G401 (cell line): ENCODE data around the gene AFF2. TPM values are rescaled to one million over a fixed set of nuclear protein-coding genes. Genes with fewer than 3 reads are reported as not detected.

Source experiments
- DNase-seq: peaks from one replicate; pipeline ENCODE4 v3.0.0-alpha.2; 2015; ENCODE audit warnings: low spot score
- in situ Hi-C: cut with HindIII; loops from 2 replicates; pipeline ENCODE4 v1.10.0; 2016; ENCODE audit warnings: low sequenced_read_pairs, mixed read lengths
- total RNA-seq: library from RNA; depleted of rRNA; stranded (reverse); fragments of >200 nt; shearing (Covaris generic); gene quantifications from 2 replicates; pipeline ENCODE4 v1.2.3, GENCODE V29; 2014

Gene AFF2
- total RNA-seq, 1 experiment from 2014 or later = 0.58 TPM

DNA sequence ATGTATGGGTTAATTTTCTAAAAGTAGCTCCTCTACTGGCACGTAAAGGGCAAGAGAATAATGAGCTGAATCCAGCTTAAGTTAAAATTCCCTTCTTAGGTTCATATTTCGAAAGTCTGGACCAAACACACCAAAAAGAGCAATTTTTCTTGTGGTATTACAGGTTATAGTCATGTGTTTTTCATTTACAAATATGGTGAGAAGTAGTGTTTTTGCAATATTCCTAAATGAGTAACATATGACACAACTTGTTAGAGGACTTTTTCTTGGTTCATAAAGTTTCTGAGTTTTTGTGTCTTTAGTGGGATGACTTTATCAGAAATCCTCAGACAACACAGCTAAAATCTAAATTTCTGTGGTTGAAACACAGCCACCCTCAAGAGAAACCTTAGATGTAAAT lies 172.1 kb downstream of the AFF2 start:
- in situ Hi-C loops = no loop called here
- DNase-seq = no peak

DNA sequence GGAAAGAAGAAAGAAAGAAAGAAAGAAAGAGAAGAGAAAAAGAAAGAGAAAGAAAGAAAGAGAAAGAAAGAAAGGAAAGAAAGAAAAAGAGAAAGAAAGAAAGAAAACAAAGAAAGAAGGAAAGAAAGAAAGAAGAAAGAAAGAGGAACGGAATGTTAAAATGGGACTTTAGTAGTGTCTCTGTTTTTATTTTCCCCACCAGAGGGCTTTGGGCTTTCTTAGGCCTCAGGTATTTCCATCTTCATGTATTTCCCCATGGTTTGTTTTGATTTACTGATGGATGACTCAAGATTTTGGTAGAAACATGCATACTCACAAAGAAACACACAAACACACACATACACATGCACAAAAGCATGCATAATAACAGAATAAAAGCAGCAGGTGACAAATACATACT lies 181.2 kb downstream of the AFF2 start:
- in situ Hi-C loops = no loop called here
- DNase-seq = no peak

DNA sequence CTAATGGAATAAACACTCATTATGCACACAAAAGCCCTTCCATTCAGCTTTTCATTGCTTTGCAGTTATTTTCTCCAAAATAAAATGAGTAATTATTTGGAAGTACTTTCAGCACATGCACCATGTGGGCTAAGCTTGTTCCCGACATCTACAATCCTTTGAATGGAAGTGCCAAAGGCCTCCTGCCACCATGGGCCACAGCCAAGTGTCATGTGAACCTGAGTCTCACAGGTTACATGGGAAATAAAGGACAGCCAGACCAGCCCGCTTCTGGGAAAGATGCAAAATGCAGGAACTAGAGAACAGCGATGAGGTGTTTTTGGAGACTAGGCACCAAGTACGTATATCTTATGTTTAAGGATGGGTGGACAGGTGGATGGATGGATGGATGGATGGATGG lies 181.8 kb downstream of the AFF2 start:
- in situ Hi-C loops = no loop called here
- peak; percentile 87 for DNase-seq

- in situ Hi-C loops = no loop called here
- no peak for DNase-seq
Observed at GRCh38 chrX:148691456-148691855, 191.0 kb downstream of the AFF2 start.

- in situ Hi-C loops = no loop called here
- no peak for DNase-seq
Observed at GRCh38 chrX:148695255-148695654, 194.8 kb downstream of the AFF2 start.

DNA sequence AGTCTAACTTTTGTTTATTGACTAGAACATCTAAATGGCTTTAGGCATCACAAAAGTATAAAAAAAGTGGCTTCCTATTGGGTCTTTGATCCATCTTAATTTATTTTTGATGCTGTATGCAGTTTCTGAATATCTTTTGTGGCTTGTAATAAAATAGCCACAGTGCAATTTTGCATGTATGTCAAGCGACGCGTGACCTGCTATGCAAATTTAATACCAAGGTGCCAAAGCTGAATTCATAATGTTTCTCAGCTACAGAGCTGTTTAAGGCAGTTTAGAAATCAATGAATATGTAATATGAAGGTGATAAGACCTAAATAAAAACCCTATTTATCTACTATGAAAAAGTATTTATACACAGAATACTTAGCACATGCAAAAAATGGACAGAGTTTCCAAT lies 197.8 kb downstream of the AFF2 start:
- in situ Hi-C loops = no loop called here
- no peak for DNase-seq

GRCh38 chrX:148700021-148700420 lies 199.6 kb downstream of the AFF2 start:
- in situ Hi-C loops = no loop called here
- peak; percentile 74 for DNase-seq

- in situ Hi-C loops = no loop called here
- DNase-seq = no peak
Observed at GRCh38 chrX:148713981-148714380, 213.6 kb downstream of the AFF2 start.

- DNase-seq = no peak
Observed at GRCh38 chrX:148715361-148715760, 214.9 kb downstream of the AFF2 start.

GRCh38 chrX:148722966-148723365 lies 222.5 kb downstream of the AFF2 start:
- peak; percentile 80 for DNase-seq
- in situ Hi-C loops = no loop called here

More at GRCh38 chrX:148715361-148715760, 214.9 kb downstream of the AFF2 start:
- in situ Hi-C loops = no loop called here

- in situ Hi-C loops = no loop called here
- DNase-seq = peak; percentile 94
Observed at GRCh38 chrX:148723551-148723950, 223.1 kb downstream of the AFF2 start.

DNA sequence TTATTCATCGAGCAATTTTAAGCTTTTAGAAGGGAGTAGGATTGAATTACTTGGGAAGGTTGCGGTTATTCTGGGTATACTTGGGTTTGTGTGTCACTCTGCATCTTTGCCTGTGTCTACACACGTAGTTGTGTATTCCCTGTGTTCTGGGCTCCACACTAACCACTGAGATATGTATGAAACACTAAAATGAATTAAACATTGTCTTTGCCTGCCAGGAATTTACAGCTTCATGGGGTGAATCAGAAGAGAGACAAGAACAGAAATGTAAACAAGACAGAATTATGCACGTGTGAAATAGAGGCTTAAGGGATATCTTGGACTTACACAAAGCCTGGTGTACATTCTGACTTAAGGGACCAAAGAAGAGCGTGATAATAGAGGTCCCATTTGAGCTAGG lies 228.5 kb downstream of the AFF2 start:
- DNase-seq = no peak

GRCh38 chrX:148732743-148733142 lies 232.3 kb downstream of the AFF2 start:
- in situ Hi-C loops = no loop called here
- no peak for DNase-seq

More for the DNA sequence above, 228.5 kb downstream of the AFF2 start:
- in situ Hi-C loops = no loop called here

DNA sequence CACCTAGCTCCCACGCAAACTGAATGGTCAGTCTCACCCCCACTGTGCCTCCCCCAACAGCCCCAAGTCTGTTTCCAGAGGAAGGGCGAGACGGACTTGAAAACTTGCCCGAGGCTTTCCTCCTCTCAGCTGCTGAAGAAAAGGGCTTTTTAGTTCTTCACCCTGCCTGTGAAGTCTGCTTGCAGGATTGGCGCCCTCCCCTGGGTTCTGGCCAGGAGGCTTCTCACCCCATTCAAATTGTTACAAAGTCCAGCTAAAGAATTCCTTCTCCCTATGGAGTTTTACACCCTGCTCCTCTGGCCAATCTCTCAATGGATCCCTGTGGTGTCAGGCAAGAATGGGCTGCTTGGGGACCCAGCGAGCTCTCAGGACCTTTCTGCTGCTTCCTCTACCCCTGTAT lies 241.0 kb downstream of the AFF2 start:
- in situ Hi-C loops = no loop called here
- DNase-seq = no peak

GRCh38 chrX:148755111-148755510 lies 254.7 kb downstream of the AFF2 start:
- in situ Hi-C loops = no loop called here
- DNase-seq = no peak

DNA sequence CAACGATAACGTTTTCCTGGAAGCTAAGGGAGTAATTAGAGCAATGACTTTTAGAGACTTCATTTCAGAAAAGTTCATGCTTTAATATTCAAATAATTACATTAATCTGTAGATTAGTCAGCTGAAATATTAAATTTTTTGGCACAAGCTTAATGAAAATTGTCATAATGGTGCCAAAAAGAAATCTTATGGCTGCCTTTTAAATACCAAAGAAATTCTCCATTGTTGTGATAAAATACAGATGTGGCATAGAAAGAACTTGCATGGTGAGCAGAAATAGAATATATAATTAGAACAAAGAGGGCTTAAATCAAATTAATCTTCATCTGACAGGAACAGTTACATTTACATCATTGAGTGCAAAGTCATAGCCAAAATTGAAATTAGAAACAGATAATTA lies 263.5 kb downstream of the AFF2 start:
- no peak for DNase-seq
- in situ Hi-C loops = no loop called here

GRCh38 chrX:148768296-148768695 lies 267.9 kb downstream of the AFF2 start:
- in situ Hi-C loops = no loop called here

DNA sequence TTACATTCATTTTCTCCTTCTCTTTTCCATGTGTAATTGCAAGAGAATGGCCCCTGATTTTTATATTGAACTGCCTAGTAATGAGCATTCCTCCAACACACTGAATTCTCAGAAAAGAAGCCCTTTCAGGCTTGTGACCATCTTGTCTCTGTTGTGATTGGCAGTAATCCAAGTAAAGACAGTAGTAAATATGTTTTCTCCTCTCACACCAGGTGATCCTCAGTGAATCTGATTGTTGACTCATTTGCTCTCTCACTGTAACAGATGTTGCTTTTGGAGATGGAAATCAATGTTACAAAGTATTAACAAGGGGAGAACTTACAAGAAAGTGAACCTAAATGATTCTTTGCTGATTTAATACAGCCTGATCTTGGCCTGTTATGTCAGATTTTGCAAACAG lies 271.0 kb downstream of the AFF2 start:
- in situ Hi-C loops = no loop called here
- no peak for DNase-seq

More at GRCh38 chrX:148768296-148768695, 267.9 kb downstream of the AFF2 start:
- no peak for DNase-seq

DNA sequence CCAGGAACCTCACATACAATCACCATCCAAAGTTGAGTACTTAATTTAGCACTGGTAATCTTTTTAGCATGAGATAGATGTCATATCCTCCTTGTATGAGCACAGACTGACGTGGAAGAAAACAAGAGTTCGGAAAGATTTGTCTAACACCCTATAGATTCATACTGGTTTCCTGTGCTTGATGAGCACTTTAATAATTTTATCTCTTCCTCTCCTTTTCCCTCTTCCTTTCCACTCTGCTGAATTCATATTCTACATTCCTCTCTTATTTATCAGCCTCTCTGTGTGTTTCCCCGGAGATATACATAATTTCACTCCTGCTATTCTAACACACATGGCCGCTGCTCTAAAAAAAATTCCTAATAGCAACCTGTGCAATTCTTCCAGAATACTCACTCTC lies 273.9 kb downstream of the AFF2 start:
- DNase-seq = no peak
- in situ Hi-C loops = no loop called here

DNA sequence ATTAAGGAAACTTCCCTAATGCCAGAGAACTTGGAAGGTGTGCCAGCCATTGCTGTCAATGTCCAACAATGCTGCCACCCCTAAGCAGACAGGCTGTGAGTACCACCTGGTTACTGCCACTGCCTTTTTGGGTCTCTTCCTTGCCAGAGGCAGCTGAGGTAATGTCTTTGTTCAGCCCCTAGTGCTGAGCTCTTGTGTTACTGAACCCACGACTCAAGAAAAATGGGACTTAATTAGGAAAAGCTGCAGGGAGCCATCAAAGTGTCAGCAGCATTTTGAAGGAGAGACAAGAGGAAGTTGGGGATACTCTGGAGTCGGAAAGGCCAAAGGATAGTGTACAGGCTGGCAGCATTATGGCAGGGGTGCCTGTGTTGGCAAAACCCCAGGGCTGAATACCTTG lies 283.7 kb downstream of the AFF2 start:
- DNase-seq = no peak
- in situ Hi-C loops = no loop called here

DNA sequence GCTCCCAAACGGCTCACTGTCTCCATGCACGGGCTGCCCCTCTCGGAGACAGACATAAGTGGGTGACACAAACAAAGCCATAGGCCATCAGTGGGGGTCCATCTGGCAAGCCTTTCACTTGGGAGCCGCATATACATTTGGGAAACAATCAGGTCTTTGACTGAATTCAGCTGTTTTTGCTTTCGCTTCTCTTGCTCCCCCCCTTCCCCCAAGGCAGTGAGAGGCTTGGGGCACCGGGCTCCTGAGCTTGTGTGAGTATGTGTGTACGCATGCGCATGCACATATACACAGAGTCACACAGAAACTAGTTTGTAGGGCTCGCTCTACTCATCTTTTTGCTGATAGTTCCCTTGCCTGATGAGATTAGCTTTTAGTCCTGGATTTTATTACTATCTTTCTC lies 284.4 kb downstream of the AFF2 start:
- DNase-seq = no peak
- in situ Hi-C loops = no loop called here

DNA sequence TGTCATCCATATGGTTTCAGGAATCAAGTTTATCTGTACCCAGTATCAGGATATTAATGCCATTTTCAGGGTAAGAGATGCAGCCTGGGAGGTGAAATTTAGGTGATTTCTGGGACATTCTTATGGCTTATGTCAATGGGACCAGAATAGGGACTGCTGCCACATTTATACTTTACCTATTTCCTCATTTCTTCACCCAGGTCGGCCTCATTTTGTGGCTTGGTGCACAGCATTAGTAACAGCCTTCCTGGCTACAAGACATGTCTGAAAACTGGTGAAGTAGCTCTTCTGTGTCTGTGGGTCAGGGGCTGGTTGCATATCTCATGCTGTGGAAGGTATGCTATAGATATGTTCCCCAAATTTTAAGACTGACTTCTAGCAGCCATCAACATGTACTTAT lies 284.8 kb downstream of the AFF2 start:
- in situ Hi-C loops = no loop called here
- DNase-seq = no peak
